Mucosa of descending colon (tissue), 3 donors: ENCODE results near the gene CPNE6. TPM values are rescaled to one million over a fixed set of nuclear protein-coding genes. Genes with fewer than 3 reads are reported as not detected.

Experiments
- ATAC-seq: fragments of 200-7000 bp; cut with Tn5 transposase; one replicate; pipeline ENCODE4 v1.9.1; 2020; ENCODE audit warnings: mild to moderate bottlenecking, moderate library complexity
- DNase-seq, 3 donors: peaks; one replicate each; pipeline ENCODE4 v3.0.0-alpha.2; 2020
- H3K36me3 ChIP-seq: fragments of 200-600 bp; one replicate; pipeline ENCODE4 v1.8.0; 2021; ENCODE audit warnings: low read depth, mild to moderate bottlenecking
- H3K4me1 ChIP-seq: fragments of 200-600 bp; one replicate; pipeline ENCODE4 v1.8.0; 2021; ENCODE audit warnings: low read depth, mild to moderate bottlenecking
- H3K4me3 ChIP-seq: fragments of 200-600 bp; one replicate; pipeline ENCODE4 v1.8.0; 2021; ENCODE audit warnings: mild to moderate bottlenecking
- H3K9me3 ChIP-seq: fragments of 200-600 bp; one replicate; pipeline ENCODE4 v1.8.0; 2021; ENCODE audit warnings: mild to moderate bottlenecking
- CTCF ChIP-seq: fragments of 200-600 bp; IDR thresholded peaks from one replicate; pipeline ENCODE4 v1.8.0; 2022; ENCODE audit warnings: antibody characterized with exemption, mild to moderate bottlenecking
- intact Hi-C, 2 donors: fragments of 100-400 bp; cut with DNase I in 1 of 2; cut with micrococcal nuclease in 1 of 2; formaldehyde crosslinking; loops; one replicate each; pipeline versions ENCODE4 v1.11.0 to v1.11.1; 2022; cut with DNase I, micrococcal nuclease
- total RNA-seq, 3 donors: library from RNA; stranded (reverse); fragmentation: NEBNext Ultra II Directional in 2 of 3; extraction: Animal tissue kit (Norgen Biotek cat#: 25700) in 2 of 3; gene quantifications; one replicate each; pipeline versions ENCODE4 v1.2.1 to v1.2.4, GENCODE V29; 2021 to 2023
- donor health status: DM: no; HTN: no; CAD: no; lungs with moderate emphysema.
- donor health status: DM: no; HTN: no; CAD: no.
- donor health status: DM: no; HTN: yes; CAD: no.

Gene CPNE6
- total RNA-seq, 3 donors from 2014 or later: 0.14 to 2.2 TPM; not detected in 1

GRCh38 chr14:24051789-24052655, 19.3 kb upstream of the CPNE6 start, which contains the start of gene CARMIL3:
TSS of gene CARMIL3 (plus strand) at chr14:24052009. CDS start at chr14:24052154, 145 bp downstream.
- Histone ChIP-seq H3K4me1 (peaks cover 9% of the 10 kb centered on the region), H3K9me3 (no peaks in the 10 kb centered on the region), H3K36me3 (no peaks in the 10 kb centered on the region), H3K4me3 (peak within 1 kb of the TSS; percentile 40)
- TF ChIP-seq CTCF: no peak
- DNase-seq (peak; percentile 68 to 81 (median 76)), ATAC-seq (peak; percentile 92)
- intact Hi-C loops: loop anchor here in 1 of 2 donors (10.0 kb wide), 1 partner anchor 53 kb away; no protein-coding TSS in a partner anchor

- Histone ChIP-seq H3K4me1 (peaks cover 9% of the 10 kb centered on the region), H3K9me3 (no peaks in the 10 kb centered on the region), H3K36me3 (no peaks in the 10 kb centered on the region), H3K4me3 (no peak overlapping the region)
- intact Hi-C loops: loop anchor here in 1 of 2 donors (10.0 kb wide), 1 partner anchor 52 kb away; no protein-coding TSS in a partner anchor
- TF ChIP-seq CTCF: no peak
- ATAC-seq (no peak), DNase-seq (peak in 1 of 3 donors; percentile 14)
These were observed 18.5 kb upstream of the CPNE6 start for GRCh38 chr14:24052656-24053547.

- Histone ChIP-seq H3K36me3 (no peaks in the 10 kb centered on the region), H3K9me3 (no peaks in the 10 kb centered on the region), H3K4me3 (no peak overlapping the region), H3K4me1 (peaks cover 11% of the 10 kb centered on the region)
- ATAC-seq: no peak
- no peak for TF ChIP-seq CTCF
- peak in 1 of 3 donors; percentile 22 for DNase-seq
- intact Hi-C loops: loop anchor here in 1 of 2 donors (10.0 kb wide), 1 partner anchor 51 kb away; no protein-coding TSS in a partner anchor
These were observed 17.6 kb upstream of the CPNE6 start for GRCh38 chr14:24053548-24054323.

- DNase-seq (no peak), ATAC-seq (no peak)
- no peak overlapping the region for H3K4me3 ChIP-seq
- no peaks in the 10 kb centered on the region for H3K9me3 ChIP-seq
- peaks cover 11% of the 10 kb centered on the region for H3K4me1 ChIP-seq
- intact Hi-C loops: loop anchor here in 1 of 2 donors (10.0 kb wide), 1 partner anchor 51 kb away; no protein-coding TSS in a partner anchor
- H3K36me3 ChIP-seq: no peaks in the 10 kb centered on the region
- TF ChIP-seq CTCF: no peak
These were observed 17.1 kb upstream of the CPNE6 start for GRCh38 chr14:24054324-24054641.

GRCh38 chr14:24054646-24055045, 16.7 kb upstream of the CPNE6 start:
- Histone ChIP-seq H3K9me3 (no peaks in the 10 kb centered on the region), H3K4me3 (no peak overlapping the region), H3K4me1 (peaks cover 11% of the 10 kb centered on the region), H3K36me3 (no peaks in the 10 kb centered on the region)
- DNase-seq: no peak
- no peak for TF ChIP-seq CTCF
- intact Hi-C loops: loop anchor here in 1 of 2 donors (10.0 kb wide), 1 partner anchor 50 kb away; no protein-coding TSS in a partner anchor
- ATAC-seq: no peak
